RKO (cell line): ENCODE measurements around the gene NMNAT3.
"Not testable (repeated sequence)": the region's sequence is repeated elsewhere in the genome, so short reads cannot be mapped to it uniquely, and the experiment has no call there.

Experiments used
- DNase-seq: peaks from one replicate; pipeline ENCODE4 v3.0.0-alpha.2; 2016; ENCODE audit warnings: low spot score

NMNAT3 gene

GRCh38 chr3:139636511-139636910, 41.3 kb downstream of the NMNAT3 start:
- DNase-seq: no peak

GRCh38 chr3:139634111-139634635, 43.6 kb downstream of the NMNAT3 start:
- no peak for DNase-seq

GRCh38 chr3:139633511-139633910, 44.3 kb downstream of the NMNAT3 start:
- no peak for DNase-seq

GRCh38 chr3:139630542-139630941, 47.2 kb downstream of the NMNAT3 start:
- DNase-seq: no peak

- DNase-seq: peak; percentile 63
These were observed 48.7 kb downstream of the NMNAT3 start for GRCh38 chr3:139629033-139629432.

- no peak for DNase-seq
These were observed 50.0 kb downstream of the NMNAT3 start for GRCh38 chr3:139627759-139628158.

- no peak for DNase-seq
These were observed 57.3 kb downstream of the NMNAT3 start for GRCh38 chr3:139620438-139620837.

- no peak for DNase-seq
These were observed 58.3 kb downstream of the NMNAT3 start for GRCh38 chr3:139619484-139619883.

- DNase-seq: no peak
These were observed 60.0 kb downstream of the NMNAT3 start for GRCh38 chr3:139617672-139618268.

- DNase-seq: no peak
These were observed 66.2 kb downstream of the NMNAT3 start for GRCh38 chr3:139611528-139611927.

- DNase-seq: no peak
These were observed 66.9 kb downstream of the NMNAT3 start for GRCh38 chr3:139610886-139611285.

GRCh38 chr3:139608924-139609323, 68.8 kb downstream of the NMNAT3 start:
- DNase-seq: no peak

GRCh38 chr3:139608108-139608380, 69.7 kb downstream of the NMNAT3 start:
- no peak for DNase-seq

- DNase-seq: no peak
These were observed 70.3 kb downstream of the NMNAT3 start for GRCh38 chr3:139607257-139608107.

- DNase-seq: no peak
These were observed 75.8 kb downstream of the NMNAT3 start for GRCh38 chr3:139602003-139602402.

GRCh38 chr3:139601191-139601961, 76.4 kb downstream of the NMNAT3 start:
- DNase-seq: no peak

GRCh38 chr3:139597947-139598346, 79.8 kb downstream of the NMNAT3 start:
- no peak for DNase-seq

GRCh38 chr3:139591186-139591585, 86.6 kb downstream of the NMNAT3 start:
- not testable (repeated sequence) for DNase-seq

- no peak for DNase-seq
These were observed 89.3 kb downstream of the NMNAT3 start for GRCh38 chr3:139588450-139588849.

- DNase-seq: no peak
These were observed 90.0 kb downstream of the NMNAT3 start for GRCh38 chr3:139587797-139588196.

- DNase-seq: no peak
These were observed 91.3 kb downstream of the NMNAT3 start for GRCh38 chr3:139586420-139587017.

- DNase-seq: no peak
These were observed 92.0 kb downstream of the NMNAT3 start for GRCh38 chr3:139585820-139586219.
